ENCODE measurements around the gene CDKL5. TPM values are rescaled to one million over a fixed set of nuclear protein-coding genes. Genes with fewer than 3 reads are reported as not detected.

CDKL5 gene
- total RNA-seq, 1 donor = 1.9 TPM

DNA sequence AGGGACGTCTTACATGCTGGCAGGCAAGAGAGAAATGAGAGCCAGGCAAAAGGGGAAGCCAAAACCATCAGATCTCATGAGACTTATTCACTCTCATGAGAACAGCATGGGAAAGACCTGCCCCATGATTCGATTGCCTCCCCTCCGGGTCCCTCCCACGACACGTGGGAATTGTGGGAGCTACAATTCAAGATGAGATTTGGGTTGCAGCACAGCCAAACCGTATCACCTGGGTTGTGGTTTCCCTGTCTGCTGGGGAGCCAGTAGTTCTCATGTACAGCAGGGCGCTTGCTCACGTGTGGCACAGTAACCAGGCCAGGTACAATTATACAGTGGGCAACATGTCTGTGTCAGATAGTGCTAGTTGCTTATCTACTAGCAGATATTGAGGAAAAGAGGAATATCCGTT, 257.6 kb downstream of the CDKL5 start:
- no peak for DNase-seq (ENCODE audit: low read depth in 2 of 3, low spot score in 2 of 3)

DNA sequence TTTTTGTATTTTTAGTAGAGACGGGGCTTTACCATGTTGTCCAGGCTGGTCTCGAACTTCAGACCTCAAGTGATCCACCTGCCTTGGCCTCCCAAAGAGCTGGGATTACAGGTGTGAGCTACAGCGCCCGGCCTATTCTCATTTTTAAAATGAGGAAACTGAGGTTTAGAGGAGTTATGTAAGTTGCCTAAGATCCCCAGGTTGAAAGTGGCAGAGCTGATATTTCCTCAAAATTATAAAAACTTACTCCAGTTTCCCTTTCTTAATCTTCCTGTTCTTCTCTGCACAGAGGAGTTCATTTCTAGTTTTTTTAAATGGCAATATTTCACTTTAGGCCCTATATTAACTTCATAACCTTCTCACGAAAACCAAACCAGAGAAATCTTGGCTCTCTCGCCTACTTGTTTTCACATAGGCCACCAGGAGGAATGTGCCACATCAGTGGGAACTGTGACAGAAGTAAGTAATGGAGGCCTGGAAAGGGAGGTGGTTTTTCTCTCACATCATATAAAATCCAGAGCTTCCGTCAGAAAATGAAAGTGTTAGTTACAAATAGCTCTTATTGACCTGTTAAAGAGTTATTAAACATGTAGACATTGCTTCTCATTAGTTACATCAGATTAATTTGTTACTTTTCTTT, 262.6 kb downstream of the CDKL5 start:
- DNase-seq (ENCODE audit: low read depth in 2 of 3, low spot score in 2 of 3) = no peak

DNA sequence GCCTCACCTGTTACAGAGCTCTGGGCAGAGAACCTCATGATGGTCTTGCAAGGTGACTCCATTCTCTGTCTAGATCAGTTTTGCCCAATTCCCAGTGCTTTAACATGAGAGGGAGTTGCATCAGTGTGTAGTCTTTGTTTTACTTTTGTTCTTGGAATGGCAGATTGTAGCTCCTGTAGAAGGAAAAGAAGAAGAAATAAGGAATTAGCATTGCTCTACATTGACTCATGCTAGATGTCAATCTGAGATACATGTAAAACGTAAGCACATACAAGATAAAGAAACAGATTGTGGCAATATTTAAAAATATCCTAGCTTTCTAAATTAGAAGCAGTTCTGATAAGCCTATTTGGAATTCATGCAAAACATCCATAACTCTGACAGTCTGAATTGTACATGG, 266.0 kb downstream of the CDKL5 start:
- no peak for DNase-seq (ENCODE audit: low read depth in 2 of 3, low spot score in 2 of 3)

DNA sequence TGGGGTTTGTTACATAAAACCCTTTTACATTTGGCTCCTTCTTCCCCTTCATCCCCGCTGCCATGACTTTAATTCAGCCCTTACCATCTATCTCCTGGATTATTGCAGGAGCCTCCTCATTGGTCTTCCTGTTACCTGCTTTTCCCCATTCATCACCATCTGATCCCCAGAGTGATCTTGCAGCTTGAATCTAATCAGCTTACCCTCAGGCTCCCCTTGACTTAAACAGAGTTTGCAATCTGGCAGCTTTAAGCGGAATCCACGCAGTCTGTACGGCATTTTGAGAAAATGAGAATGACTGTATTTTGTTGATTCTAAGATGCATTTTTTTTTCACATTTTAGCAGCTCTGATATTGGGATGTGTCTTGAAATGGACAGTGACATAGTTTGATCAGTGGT, 267.1 kb downstream of the CDKL5 start:
- DNase-seq (ENCODE audit: low read depth in 2 of 3, low spot score in 2 of 3) = no peak

DNA sequence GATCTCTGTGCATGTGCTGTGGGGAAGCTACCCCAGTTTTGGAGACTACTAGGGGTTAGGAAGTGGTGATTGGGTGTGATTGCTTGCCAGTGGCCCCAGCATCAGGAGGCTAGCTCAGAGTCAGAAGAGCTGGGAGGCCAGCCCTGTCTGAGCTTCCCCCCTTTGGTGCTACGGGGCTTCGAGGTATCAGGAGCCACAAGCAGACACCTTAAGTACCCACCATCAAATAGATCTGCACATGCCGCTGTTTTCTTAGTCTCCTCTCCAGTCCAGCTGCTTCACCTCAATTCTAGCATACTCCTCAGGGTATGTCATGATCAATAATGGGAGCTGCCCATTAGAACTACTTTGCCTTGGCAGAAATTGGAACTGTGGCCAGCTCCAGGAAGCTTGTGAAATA, 271.2 kb downstream of the CDKL5 start:
- DNase-seq (ENCODE audit: low read depth in 2 of 3, low spot score in 2 of 3) = no peak

DNA sequence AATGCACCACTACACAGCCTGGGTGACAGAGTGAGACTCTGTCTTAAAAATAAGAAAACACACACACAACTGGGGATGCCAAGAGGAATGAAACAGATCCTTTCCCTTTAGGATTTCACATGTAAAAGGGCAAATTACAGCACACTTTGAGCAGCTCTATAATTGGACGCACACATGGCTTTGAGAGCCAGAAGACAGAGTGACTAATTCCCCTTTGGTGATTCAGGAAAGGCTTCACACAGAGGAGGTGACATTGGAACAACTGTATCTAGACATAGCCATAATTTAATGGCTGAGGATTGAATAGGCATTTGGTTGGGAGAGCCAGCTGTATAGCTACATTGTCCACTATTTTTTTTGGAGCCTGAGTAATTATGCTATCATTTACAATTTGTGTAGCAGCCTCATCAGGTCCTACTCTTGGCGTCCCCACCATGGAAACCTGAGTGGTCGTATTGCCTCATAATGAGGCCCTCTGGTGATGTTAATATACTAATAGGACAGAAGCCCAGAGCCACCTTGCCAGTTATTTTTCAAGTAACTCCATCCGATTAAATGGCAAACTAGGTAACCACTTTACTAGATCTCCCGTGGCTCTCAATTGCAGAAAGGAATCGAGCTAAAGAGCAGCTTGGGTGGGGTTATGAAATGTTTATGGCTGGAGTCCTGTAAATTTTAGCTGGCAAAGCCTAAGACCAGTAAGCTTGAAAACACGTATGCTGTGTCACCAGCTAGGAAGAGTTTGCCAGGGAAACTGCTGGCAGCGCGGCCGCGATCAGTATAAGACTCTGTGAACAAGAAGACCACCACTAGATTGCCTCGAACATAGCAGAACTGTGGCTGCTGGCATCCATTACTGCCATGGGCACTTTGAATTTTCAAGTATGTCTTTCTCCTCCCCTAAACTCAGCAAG, 273.6 kb downstream of the CDKL5 start:
- DNase-seq (ENCODE audit: low read depth in 2 of 3, low spot score in 2 of 3) = no peak

DNA sequence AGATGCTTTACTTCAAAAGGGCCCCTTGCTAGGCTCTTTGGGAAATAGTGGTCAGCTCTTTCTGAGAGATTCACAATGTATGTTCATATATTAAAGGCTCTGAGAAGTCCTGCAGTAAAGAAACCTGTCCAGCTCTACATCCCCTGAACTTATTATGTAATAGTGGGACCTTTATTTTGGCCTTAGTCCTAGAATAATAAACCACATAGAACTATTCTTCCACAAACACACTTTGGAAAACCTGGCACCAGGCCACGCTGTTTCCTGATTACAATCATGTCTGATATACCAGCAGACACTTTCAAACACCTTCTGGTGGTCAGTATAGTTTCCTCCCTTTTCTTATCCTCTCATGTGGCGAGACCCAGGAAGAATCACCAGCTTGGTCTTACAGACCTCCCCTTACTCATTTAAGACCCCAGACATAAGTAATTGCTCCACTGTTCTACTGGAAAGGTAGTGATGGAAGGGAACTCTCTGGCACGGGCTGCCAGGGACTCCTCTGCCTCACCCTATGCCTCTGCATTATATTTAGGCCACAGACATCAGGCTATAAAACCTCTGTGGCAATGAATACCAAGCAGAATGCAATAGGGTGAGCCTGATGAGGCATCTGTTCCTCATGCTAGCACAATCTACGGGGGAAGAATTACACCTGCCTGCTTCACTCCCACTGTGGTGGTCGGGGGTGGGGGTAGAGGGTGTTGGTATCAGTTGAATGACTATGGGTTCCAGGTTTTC, 276.4 kb downstream of the CDKL5 start:
- DNase-seq (ENCODE audit: low read depth in 2 of 3, low spot score in 2 of 3) = no peak

DNA sequence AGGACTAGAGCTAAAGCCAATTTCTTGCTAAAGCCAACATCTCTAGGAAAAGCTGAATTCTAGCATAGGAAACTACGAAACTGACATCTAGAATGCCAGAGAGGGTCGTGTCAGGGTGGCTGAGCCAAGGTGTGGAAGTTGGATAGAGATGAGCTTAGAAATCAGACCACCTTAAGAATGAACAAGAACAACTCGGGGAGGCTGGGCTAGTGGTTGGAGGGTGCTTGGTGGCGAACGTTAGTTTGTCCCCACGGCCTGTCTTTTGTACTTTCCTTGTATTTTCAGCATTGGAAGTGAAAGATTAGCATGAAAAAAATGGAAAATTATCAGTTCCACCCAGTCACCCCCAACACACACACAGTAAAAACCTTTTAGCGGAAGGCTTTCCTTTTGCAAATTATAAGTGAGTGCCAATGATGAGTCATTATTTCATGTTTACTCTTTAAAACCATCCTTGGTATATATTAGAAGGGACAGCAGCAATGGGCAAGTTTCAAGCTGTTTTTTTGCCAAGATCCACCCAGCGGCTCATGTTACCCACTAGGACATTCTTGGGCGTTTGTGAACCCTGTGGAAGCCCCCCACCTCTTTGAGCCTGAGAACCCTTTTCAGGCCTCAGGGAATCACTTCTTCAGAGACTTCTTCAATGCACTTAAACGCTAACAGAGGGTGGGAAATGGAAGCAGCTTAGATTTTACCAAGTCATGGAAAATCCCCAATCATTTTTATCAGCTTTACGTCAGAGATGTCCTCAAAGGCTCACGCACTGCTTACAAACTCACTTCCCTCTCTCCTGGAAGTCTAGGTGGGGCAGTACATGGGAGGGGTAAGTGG, 277.2 kb downstream of the CDKL5 start:
- DNase-seq (ENCODE audit: low read depth in 2 of 3, low spot score in 2 of 3) = no peak

Small RNA genes lying within 50 kb of the gene (small RNA-seq; reads per million reads assigned to genes)
- not detected for gene RF00019

Other genes with a start within 250 kb of the CDKL5 start
- gene BEND2, start 204.7 kb upstream of the CDKL5 start, total RNA-seq = under 0.01 TPM
- gene SCML2, start 70.9 kb upstream of the CDKL5 start, total RNA-seq = 7.8 TPM
- gene RS1, start 246.5 kb downstream of the CDKL5 start, total RNA-seq = not detected

All from hematopoietic multipotent progenitor cell (in vitro differentiated cells).